HepG2 (cell line): ENCODE measurements around the gene CAMKMT. TPM values are rescaled to one million over a fixed set of nuclear protein-coding genes. Genes with fewer than 3 reads are reported as not detected.

Experiments used
- ATAC-seq: fragments of 200-7000 bp; cut with Tn5 transposase; 3 replicates; pipeline ENCODE4 v1.9.1; 2020; ENCODE audit warnings: mild to moderate bottlenecking, moderate library complexity
- BruUV-seq: library from RNA; stranded (reverse); fragments of 400-500 nt; replicated peaks from 2 replicates; lab custom pipeline; 2021; lab: Mats Ljungman, UMichigan
- CTCF ChIA-PET: fragments of 300-600 bp; formaldehyde crosslinking; extraction: SDS; loops from one replicate; lab custom pipeline; 2021; ENCODE audit warnings: low total read pairs, inconsistent platforms, low intra/inter-chr PET ratio; lab: Yijun Ruan, JAX
- POLR2A ChIA-PET: fragments of 350-600 bp; sonication (Branson Sonifier 250); formaldehyde crosslinking; loops from one replicate; lab custom pipeline; 2020; ENCODE audit warnings: antibody characterized with exemption, inconsistent platforms; lab: Yijun Ruan, JAX
- DNase-seq: peaks from one replicate; pipeline ENCODE4 v3.0.0-alpha.2; 2015; ENCODE audit warnings: low spot score
- FAIRE-seq: peaks from 3 replicates; lab custom pipeline; 2011; peaks lifted over from hg19 to GRCh38; lab: Jason Lieb, UNC
- H2AFZ ChIP-seq: one replicate; pipeline ENCODE4 v1.6.1; 2011; ENCODE audit warnings: low read length, inconsistent platforms
- H3K27ac ChIP-seq: fragments of 300-600 bp; 3 replicates; pipeline ENCODE4 v1.8.0; 2011; ENCODE audit warnings: mixed run types, mild to moderate bottlenecking, mixed read lengths, low read length, inconsistent platforms; ENCODE audit not compliant: insufficient read depth; ENCODE audit errors: extremely low read length
- H3K27me3 ChIP-seq, 2 experiments: fragments of 200-600 bp in 1 of 2; 2 replicates in 1 of 2; 3 replicates in 1 of 2; pipeline versions ENCODE4 v1.6.0 to v1.8.0; 2011; ENCODE audit warnings: low read length in 2 of 2, mild to moderate bottlenecking in 2 of 2, moderate library complexity in 2 of 2, inconsistent platforms in 1 of 2; ENCODE audit not compliant: insufficient read depth in 2 of 2, control insufficient read depth in 1 of 2
- H3K36me3 ChIP-seq, 2 experiments: fragments of 200-600 bp in 1 of 2; replicated peaks in 1 of 2; 2 replicates in 1 of 2; 3 replicates in 1 of 2; pipeline versions ENCODE4 v1.5.1 to v1.8.0; 2011; ENCODE audit warnings: low read length in 2 of 2, inconsistent platforms in 1 of 2; ENCODE audit not compliant: insufficient read depth in 2 of 2, control insufficient read depth in 1 of 2
- H3K4me1 ChIP-seq: 2 replicates; pipeline ENCODE4 v1.5.1; 2012; ENCODE audit warnings: low read length, inconsistent platforms; ENCODE audit not compliant: insufficient read depth
- H3K4me2 ChIP-seq: 2 replicates; pipeline ENCODE4 v1.6.0; 2011; ENCODE audit warnings: low read depth, low read length, inconsistent platforms
- H3K4me3 ChIP-seq, 3 experiments: fragments of 200-600 bp in 1 of 3; sonication (generic), shearing (Covaris generic) in 1 of 3; replicated peaks in 1 of 3; 2 replicates each; pipeline ENCODE4 v1.5.1; 2011 to 2016; ENCODE audit warnings: low read length in 3 of 3, inconsistent platforms in 2 of 3, low read depth in 2 of 3, mild to moderate bottlenecking in 2 of 3, control low read depth in 1 of 3, mixed read lengths in 1 of 3; ENCODE audit not compliant: insufficient read depth in 1 of 3
- H3K79me2 ChIP-seq: one replicate; pipeline ENCODE4 v1.6.1; 2011; ENCODE audit warnings: low read length, inconsistent platforms; ENCODE audit not compliant: insufficient read depth
- H3K9ac ChIP-seq: 2 replicates; pipeline ENCODE4 v1.6.0; 2011; ENCODE audit warnings: mild to moderate bottlenecking, low read depth, low read length, inconsistent platforms; ENCODE audit not compliant: insufficient read depth
- H3K9me3 ChIP-seq: 2 replicates; pipeline ENCODE4 v1.5.1; 2012; ENCODE audit warnings: mild to moderate bottlenecking, low read length
- H4K20me1 ChIP-seq: 2 replicates; pipeline ENCODE4 v1.6.0; 2011; ENCODE audit warnings: inconsistent platforms, mild to moderate bottlenecking, low read length, moderate library complexity; ENCODE audit not compliant: insufficient read depth
- ARID2 ChIP-seq: sonication (generic); formaldehyde crosslinking; IDR thresholded peaks from 2 replicates; pipeline ENCODE4 v1.8.1; 2022; ENCODE audit warnings: mild to moderate bottlenecking, missing genetic modification reagents, borderline replicate concordance
- BORCS8-MEF2B ChIP-seq: sonication (generic); formaldehyde crosslinking; IDR thresholded peaks from 2 replicates; pipeline ENCODE4 v1.8.0; 2022; ENCODE audit warnings: mild to moderate bottlenecking, missing genetic modification reagents
- CCAR2 ChIP-seq: fragments of 200-400 bp; formaldehyde crosslinking; optimal IDR thresholded peaks from 2 replicates; pipeline ENCODE3; 2018; ENCODE audit warnings: low read depth, mild to moderate bottlenecking, low read length, moderate library complexity
- CENPBD1 ChIP-seq: sonication (generic); formaldehyde crosslinking; IDR thresholded peaks from 2 replicates; pipeline ENCODE4 v1.8.0; 2022; ENCODE audit warnings: missing genetic modification reagents, low read depth, mild to moderate bottlenecking, borderline replicate concordance
- CENPT ChIP-seq: sonication (generic); formaldehyde crosslinking; IDR thresholded peaks from 2 replicates; pipeline ENCODE4 v1.8.0; 2022; ENCODE audit warnings: low read depth, mild to moderate bottlenecking, moderate library complexity, missing genetic modification reagents
- CREM ChIP-seq, 2 experiments: sonication (generic) in 1 of 2; formaldehyde crosslinking in 1 of 2; IDR thresholded peaks; 2 replicates each; pipeline versions ENCODE4 v1.4.0 to v1.6.1; 2016 to 2020; ENCODE audit warnings: antibody characterized with exemption in 1 of 2, mild to moderate bottlenecking in 1 of 2, missing genetic modification reagents in 1 of 2
- KLF9 ChIP-seq: IDR thresholded peaks from 2 replicates; pipeline ENCODE4 v1.6.1; 2016; ENCODE audit warnings: low read depth
- MAFF ChIP-seq: IDR thresholded peaks from 2 replicates; pipeline ENCODE4 v1.6.1; 2011; ENCODE audit warnings: low read depth, low read length, improper control_type of control experiment
- MAFK ChIP-seq, 2 experiments: IDR thresholded peaks in 1 of 2; conservative IDR thresholded peaks in 1 of 2; 2 replicates each; pipeline ENCODE4 v1.6.1; 2011; ENCODE audit warnings: improper control_type of control experiment in 2 of 2, low read length in 2 of 2
- MIXL1 ChIP-seq: IDR thresholded peaks from 2 replicates; pipeline ENCODE4 v1.6.1; 2016
- MXI1 ChIP-seq: IDR thresholded peaks from 3 replicates; pipeline ENCODE4 v1.6.1; 2012; ENCODE audit warnings: low read depth, low read length, inconsistent platforms, borderline replicate concordance
- REXO4 ChIP-seq: sonication (generic); formaldehyde crosslinking; IDR thresholded peaks from 2 replicates; pipeline ENCODE4 v1.8.0; 2022; ENCODE audit warnings: missing genetic modification reagents, mild to moderate bottlenecking, borderline replicate concordance
- SNAPC2 ChIP-seq: sonication (generic); formaldehyde crosslinking; IDR thresholded peaks from 2 replicates; pipeline ENCODE4 v1.8.1; 2022; ENCODE audit warnings: mild to moderate bottlenecking, missing genetic modification reagents
- SOX13 ChIP-seq, 3 experiments: fragments of 450-650 bp in 1 of 3; sonication (generic) in 1 of 3; formaldehyde crosslinking in 1 of 3; IDR thresholded peaks in 2 of 3; conservative IDR thresholded peaks in 1 of 3; 2 replicates each; pipeline versions ENCODE4 v1.5.0 to v1.6.1; 2016 to 2020; ENCODE audit warnings: antibody characterized with exemption in 1 of 3, mild to moderate bottlenecking in 1 of 3, missing compliant biosample characterization in 1 of 3, missing genetic modification reagents in 1 of 3, moderate library complexity in 1 of 3
- SP140L ChIP-seq: sonication (generic); formaldehyde crosslinking; IDR thresholded peaks from 2 replicates; pipeline ENCODE4 v1.4.0; 2020; ENCODE audit warnings: missing genetic modification reagents, borderline replicate concordance
- ZBTB37 ChIP-seq: sonication (generic); formaldehyde crosslinking; IDR thresholded peaks from 2 replicates; pipeline ENCODE4 v1.4.0; 2020; ENCODE audit warnings: mild to moderate bottlenecking, missing genetic modification reagents
- ZNF652 ChIP-seq: IDR thresholded peaks from 2 replicates; pipeline ENCODE4 v1.6.1; 2016; ENCODE audit warnings: low read depth, borderline replicate concordance
- ZNF768 ChIP-seq: sonication (generic); formaldehyde crosslinking; IDR thresholded peaks from 2 replicates; pipeline ENCODE4 v1.4.0; 2020; ENCODE audit warnings: missing genetic modification reagents
- WGBS: methylation state at CpG from one replicate; pipeline ENCODE4 v1.1.6; 2017; ENCODE audit warnings: low lambda C conversion rate; 5-methylcytosine and 5-hydroxymethylcytosine counted together
- in situ Hi-C: cut with HindIII; loops from 2 replicates; pipeline ENCODE4 v1.10.0; 2017; ENCODE audit warnings: low pct_unique_long_range_greater_than_20kb; ENCODE audit not compliant: extremely low pct_ligation_motif_present
- intact Hi-C: fragments of 100-400 bp; cut with micrococcal nuclease; formaldehyde crosslinking; loops from one replicate; pipeline ENCODE4 v1.10.0; 2022; ENCODE audit not compliant: unreplicated experiment
- polyA plus RNA-seq, 8 experiments: library from polyadenylated mRNA; depleted of rRNA in 3 of 8; stranded (reverse) in 7 of 8; unstranded in 1 of 8; fragments of >200 nt; fragmentation: Illumina TruSeq in 4 of 8; extraction: Trizol in 4 of 8; gene quantifications; 2 replicates each; pipeline versions ENCODE4 v1.2.1 to v1.2.3, GENCODE V29; 2011 to 2016; ENCODE audit warnings: low read depth in 4 of 8, missing spikeins in 1 of 8, mixed read lengths in 1 of 8; ENCODE audit not compliant: insufficient read depth in 1 of 8
- total RNA-seq, 5 experiments: library from RNA; depleted of rRNA; stranded (reverse); fragments of >200 nt; fragmentation: Illumina TruSeq; extraction: Trizol; gene quantifications; 2 replicates each; pipeline ENCODE4 v1.2.3, GENCODE V29; 2016; ENCODE audit warnings: low read depth in 1 of 5

CAMKMT gene
- total and polyA plus RNA-seq, 2 of the 13 experiments (the other 11 are each of a cell fraction or from before 2014, with no cell fraction given), result 6.9 to 20.8 TPM

GRCh38 chr2:44774826-44775492, 413.2 kb downstream of the CAMKMT start:
- DNase-seq, result no peak
- no peaks in the 10 kb centered on the region for H3K9me3 ChIP-seq
- no peak for TF ChIP-seq CREM (IDR thresholded peaks at IDR 0.05)
- TF ChIP-seq CREM (CRISPR knock-in tag; IDR thresholded peaks at IDR 0.05), result no peak
- peak; percentile 96 to 98 for TF ChIP-seq MAFK (conservative IDR thresholded peaks at IDR 0.05 in 1 of 2, IDR thresholded peaks at IDR 0.05 in 1 of 2; ENCODE audit: low read length in 2 of 2)
- TF ChIP-seq MAFF, result peak; percentile 97
- TF ChIP-seq, all 625 proteins: peak for 2
- H3K4me1 ChIP-seq, result peaks cover 21% of the 10 kb centered on the region
- no peak overlapping the region for H3K9ac ChIP-seq
- FAIRE-seq (no peak), ATAC-seq (no peak)
- H2AFZ ChIP-seq, result no peak overlapping the region
- no peaks in the 10 kb centered on the region for H4K20me1 ChIP-seq
- H3K36me3 ChIP-seq, result no peaks in the 10 kb centered on the region
- no peaks in the 10 kb centered on the region for H3K79me2 ChIP-seq
- H3K4me3 ChIP-seq, result no peak overlapping the region
- POLR2A ChIA-PET, result no interaction called here
- intact Hi-C loops (no loop called here), in situ Hi-C loops (no loop called here)
- H3K27ac ChIP-seq, result no peak overlapping the region
- no peaks in the 10 kb centered on the region for H3K27me3 ChIP-seq
- 92% methylated on average over 4 of the region's 4 CpGs for WGBS
- CTCF ChIA-PET, result no interaction called here
- no peak overlapping the region for H3K4me2 ChIP-seq
- BruUV-seq, result no TSS peak

GRCh38 chr2:44777036-44777435, 415.3 kb downstream of the CAMKMT start:
- 74% methylated on average over 6 of the region's 6 CpGs for WGBS
- POLR2A ChIA-PET, result no interaction called here
- Histone ChIP-seq H3K79me2 (no peaks in the 10 kb centered on the region), H3K4me2 (no peak overlapping the region), H3K9ac (no peak overlapping the region), H4K20me1 (no peaks in the 10 kb centered on the region), H3K4me3 (no peak overlapping the region), H2AFZ (no peak overlapping the region), H3K27me3 (no peaks in the 10 kb centered on the region), H3K9me3 (no peaks in the 10 kb centered on the region), H3K4me1 (peaks cover 12% of the 10 kb centered on the region), H3K36me3 (no peaks in the 10 kb centered on the region), H3K27ac (no peak overlapping the region)
- intact Hi-C loops, result no loop called here
- in situ Hi-C loops, result no loop called here
- ATAC-seq (no peak), DNase-seq (no peak), FAIRE-seq (no peak)
- BruUV-seq, result no TSS peak
- CTCF ChIA-PET, result no interaction called here
- TF ChIP-seq REXO4, result no peak
- no peak for TF ChIP-seq CENPBD1 (CRISPR knock-in tag)
- no peak for TF ChIP-seq BORCS8-MEF2B
- TF ChIP-seq ZNF768, result no peak
- no peak for TF ChIP-seq SNAPC2
- no peak for TF ChIP-seq CENPT (CRISPR knock-in tag)
- no peak for TF ChIP-seq SOX13 (IDR thresholded peaks at IDR 0.05)
- TF ChIP-seq SOX13 (CRISPR knock-in tag; conservative IDR thresholded peaks at IDR 0.05 in 1 of 2, IDR thresholded peaks at IDR 0.05 in 1 of 2), result no peak
- TF ChIP-seq CCAR2, result no peak
- TF ChIP-seq ZNF652 (CRISPR knock-in tag), result no peak
- no peak for TF ChIP-seq ARID2 (CRISPR knock-in tag)
- TF ChIP-seq SP140L (CRISPR knock-in tag), result no peak
- no peak for TF ChIP-seq KLF9
- TF ChIP-seq MXI1, result no peak
- no peak for TF ChIP-seq MIXL1 (CRISPR knock-in tag)
- no peak for TF ChIP-seq ZBTB37 (CRISPR knock-in tag)
